Measurements from ENCODE around the gene PIAS1.

PIAS1 gene

DNA sequence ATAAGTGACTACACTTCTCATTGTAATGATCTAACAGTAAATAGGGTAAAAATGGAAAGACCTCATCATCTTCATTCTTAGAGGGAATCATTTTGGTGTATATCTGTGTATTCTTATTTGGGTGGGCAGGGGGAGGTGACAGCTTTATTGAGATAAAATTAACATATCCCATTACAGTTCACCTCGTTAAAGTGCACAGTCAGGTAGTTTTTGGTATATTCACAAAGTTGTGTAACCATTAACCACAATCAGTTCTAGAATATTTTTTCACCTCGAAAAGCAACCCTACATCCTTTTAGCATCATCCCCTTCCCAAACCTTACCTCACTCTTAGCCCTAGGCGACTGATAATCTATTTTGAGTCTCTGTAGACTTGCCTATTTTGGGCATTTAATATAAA is 8.1 kb downstream of the PIAS1 start:
- DNase-seq: no peak

DNA sequence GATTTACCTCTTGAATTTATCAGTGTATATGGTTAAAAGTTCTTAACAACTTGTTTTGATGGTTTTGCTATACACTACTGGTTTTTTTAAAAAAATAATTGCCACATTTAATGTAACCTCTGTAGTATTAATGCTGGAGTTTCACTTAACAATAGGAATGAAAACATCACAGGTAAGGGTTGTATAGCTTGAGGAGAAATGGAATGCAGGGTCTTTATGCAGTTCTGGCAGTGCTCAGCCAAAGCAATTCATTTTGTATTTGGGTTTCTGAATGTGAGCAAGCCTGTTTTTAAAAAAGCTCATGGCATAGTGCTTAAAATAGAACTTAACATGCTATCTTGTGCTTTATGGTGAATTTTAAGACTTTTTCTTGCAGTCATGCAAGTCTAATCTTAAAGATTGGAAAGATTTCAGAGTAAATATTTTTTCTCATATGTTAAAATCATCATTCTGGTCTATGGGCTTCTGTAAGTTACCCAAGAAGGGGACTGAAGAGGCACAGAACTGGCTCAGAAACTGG is 8.9 kb downstream of the PIAS1 start:
- no peak for DNase-seq

DNA sequence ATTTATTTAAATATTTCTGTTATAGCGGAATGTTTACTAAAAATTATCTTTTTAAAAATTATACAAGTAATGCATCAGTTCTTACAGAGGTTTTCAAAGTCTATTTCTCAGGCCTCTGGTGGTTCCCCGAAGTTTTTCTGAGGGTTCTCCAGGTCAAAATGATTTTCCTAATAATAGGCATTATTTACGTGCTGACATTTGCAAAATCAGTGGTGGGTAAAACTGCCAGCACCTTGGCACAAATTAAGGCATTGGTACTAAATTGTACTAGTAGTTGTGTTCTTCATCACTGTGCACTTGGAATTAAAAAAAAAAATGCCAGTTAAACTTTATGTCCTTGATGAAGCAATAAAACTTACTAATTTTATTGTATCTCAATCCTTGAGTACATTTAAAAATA is 9.5 kb downstream of the PIAS1 start:
- DNase-seq: no peak

DNA sequence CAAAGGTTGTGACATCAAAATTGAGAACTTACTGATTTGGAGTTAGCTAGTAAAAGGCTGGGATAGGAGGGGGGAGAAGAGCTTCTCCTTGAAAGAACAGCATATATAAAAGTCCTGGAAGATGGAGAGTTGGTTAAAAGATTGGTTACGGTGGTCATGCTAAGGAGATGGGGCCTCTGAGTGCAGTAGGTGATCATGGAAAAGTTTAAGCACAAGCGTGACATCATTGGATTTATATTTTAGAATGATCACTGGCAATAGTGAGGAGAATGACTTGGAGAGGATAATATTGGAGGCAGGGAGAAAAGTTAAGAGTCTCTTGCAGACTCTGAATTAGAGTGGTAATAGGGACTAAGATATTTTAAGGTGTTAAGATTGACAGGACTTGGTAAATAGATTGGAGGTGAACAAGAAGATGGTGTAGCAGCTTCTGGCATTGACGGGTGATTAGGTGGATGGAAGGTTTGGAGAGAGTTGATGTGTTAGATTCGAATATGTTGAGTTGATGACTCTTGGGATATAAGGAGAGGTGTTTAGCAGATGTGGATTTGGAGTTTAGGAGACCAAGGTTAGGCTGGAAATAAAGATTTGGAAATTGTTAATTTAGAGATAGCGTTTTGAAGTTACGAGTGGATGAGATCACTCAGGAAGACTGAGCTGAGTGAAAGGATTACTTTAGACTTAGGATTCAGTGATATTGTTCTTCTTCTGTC is 19.6 kb downstream of the PIAS1 start:
- no peak for DNase-seq

DNA sequence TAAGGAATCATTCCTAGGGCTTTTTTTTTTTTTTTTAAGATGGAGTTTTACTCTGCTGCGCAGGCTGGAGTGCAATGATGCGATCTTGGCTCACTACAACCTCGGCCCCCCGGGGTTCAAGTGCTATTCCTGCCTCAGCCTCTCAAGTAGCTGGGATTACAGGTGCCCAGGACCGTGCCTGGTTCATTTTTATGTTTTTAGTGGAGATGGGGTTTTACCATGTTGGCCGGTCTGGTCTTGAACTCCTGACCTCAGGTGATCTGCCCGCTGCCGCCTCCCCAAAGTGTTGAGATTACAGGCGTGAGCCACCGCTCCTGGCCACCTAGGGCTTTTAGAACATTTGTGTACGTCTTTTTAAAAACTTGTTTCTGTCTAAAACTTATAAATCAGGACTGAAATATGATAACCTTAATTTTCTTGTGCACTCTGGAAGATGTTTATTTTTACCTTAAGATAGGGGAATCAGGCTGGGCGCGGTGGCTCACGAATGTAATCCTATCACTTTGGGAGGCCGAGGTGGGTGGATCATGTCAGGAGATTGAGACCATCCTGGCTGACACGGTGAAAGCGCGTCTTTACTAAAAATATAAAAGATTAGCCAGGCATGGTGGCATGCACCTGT is 21.8 kb downstream of the PIAS1 start:
- DNase-seq: no peak

DNA sequence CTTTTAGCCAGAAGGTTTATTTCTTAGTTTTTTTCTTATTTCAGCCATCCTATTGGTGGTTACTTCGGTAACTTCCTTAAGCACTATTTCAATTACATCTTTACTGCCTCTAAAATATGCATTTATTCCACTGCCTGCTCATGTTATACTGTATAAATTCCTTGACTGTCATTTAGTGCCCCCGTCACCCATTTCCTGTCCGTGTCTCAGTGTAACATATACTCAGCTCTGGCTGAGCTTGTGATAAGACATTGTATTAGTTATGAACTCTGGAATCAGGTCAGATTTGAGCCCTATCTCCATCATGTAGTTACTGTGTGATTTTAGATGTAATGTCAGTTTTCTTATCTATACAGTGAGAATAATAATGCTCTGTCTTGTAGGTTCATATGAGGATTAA is 24.2 kb downstream of the PIAS1 start:
- no peak for DNase-seq

DNA sequence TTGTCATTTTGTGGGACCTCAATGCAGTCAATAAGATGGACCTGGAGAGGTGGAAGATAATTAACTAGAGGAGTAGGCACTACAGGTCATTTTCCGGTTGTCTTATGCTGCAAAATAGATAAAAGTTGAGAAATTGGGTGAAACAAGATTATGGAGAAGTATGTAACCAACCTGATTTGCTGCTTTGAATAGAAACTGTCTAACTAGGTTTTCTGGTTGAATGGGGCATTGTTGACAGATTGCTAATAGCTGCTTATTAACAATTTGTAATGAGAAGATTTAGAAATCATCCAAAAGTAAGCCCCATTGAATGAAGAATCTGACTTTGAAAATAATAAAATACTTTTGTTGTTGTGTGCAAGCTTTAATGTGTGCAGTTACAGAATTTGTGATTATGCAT is 26.2 kb downstream of the PIAS1 start:
- DNase-seq: no peak

DNA sequence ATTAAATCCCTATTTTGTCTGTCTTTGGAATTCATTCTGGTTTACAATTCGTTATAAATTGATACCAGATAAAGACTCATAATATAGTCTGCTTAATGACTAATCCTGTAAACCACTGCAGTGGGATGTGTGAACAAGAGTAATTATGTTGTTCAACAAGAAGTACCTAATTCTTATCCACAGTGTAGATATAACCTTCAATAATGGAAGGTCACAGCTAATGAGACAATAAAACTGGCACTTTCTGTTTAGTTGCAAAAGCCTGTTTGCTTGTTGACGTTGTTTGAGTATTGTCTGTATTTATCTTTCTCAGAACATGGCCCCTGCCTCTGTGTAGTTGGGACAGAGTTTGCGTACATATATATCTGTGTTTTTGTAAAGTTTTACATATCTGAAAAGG is 26.7 kb downstream of the PIAS1 start:
- DNase-seq: no peak

DNA sequence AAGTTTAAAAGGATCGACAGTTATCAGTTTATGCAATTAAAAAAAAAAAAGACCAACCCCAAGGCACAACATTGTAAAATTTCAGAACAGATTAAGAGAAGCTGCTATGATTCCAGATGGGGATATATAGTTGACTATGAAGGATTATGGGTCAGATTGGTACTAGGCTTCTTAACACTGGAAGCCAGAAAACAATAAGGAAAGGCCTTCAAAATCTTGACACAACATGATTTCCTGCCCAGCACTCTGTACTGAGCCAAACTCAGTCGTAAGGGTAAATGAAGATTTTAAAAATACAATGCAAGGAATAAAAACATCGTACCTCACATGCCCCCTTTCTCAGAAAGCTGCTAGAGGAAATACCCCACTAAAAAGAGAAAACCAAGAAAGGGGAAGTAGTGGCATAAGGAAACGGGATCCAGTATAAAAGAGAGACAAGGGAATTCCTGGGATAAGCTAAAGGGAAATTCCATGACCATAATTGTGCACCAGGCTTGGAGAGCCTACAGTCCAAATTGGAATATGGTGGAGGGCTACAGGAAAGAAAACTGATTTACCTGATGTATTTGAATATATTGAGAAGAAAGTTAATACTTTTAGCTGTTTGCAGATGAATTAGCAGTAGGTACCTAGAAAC is 27.9 kb downstream of the PIAS1 start:
- DNase-seq: no peak

DNA sequence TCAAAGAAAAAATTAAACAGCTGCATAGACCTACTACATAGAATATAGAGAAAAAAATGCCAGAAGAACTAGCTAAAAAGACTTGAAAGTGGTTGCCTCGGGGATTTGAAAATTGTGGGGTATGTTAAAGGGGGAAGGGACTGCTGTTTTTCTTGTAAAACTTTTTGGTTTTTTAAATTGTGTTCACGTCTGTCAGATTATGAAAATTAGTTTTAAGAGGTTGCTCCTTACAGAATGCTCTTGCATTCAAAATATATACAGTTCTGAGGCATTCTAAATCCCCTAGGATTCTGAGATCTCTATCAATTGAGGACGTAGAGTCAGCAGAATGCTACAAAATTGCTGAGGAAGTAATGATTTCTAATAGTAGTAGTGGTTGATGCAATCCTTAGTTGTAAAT is 28.6 kb downstream of the PIAS1 start:
- no peak for DNase-seq

DNA sequence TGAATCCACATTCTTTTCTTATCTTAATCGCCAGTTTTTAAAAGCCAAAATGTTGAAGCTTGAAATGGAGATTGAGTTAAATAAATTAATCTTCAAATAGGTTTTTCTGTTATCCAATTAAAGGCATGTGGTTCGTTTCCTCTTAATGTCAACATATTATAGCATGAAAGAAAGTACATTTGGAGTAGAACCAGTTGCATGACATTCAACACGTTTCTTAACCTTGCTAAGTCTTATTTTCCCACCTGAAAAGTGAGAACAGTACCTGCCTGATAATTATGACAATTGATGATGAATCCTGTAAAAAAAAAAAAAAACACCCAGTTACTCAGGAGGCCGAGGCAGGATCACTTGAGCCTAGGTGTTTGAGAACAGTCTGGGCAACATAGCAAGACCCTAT is 29.3 kb downstream of the PIAS1 start:
- no peak for DNase-seq

DNA sequence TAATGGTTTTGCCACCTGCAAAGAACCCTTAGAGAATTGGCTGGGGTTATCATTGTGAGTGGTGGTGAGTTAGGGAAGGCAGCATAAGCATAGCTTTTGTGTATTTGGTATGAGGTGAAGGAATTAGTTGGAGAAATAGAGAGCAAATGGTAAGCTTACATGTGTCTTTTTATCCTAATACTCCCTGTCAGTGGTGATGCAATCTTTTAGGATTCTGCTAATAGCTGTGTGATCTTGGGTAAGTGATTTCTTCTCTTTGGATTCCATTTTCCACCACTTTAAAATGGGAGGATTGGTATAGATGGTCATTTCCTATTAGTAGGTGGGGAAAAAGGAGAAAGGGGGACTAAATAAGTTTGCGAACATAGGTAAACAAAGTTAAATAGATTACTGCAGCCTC is 30.9 kb downstream of the PIAS1 start:
- DNase-seq: no peak

DNA sequence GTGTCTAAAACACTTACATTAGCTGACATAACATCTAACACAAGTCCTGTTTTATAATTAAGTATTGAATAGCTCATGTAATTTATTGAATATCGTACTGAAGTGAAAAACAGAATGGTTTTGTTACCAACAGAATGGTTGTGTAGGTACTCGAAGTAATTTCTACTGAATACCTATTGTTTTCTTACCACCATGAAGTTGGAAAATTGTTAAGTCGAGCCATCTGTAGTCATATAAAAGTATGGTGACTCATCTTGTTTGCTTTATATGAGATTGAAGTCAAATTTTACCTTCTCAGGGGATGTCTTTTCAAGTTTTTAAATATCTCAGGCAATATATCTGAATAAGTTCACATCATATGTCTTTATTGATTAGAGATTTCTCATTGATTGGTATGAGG is 37.6 kb downstream of the PIAS1 start:
- no peak for DNase-seq

DNA sequence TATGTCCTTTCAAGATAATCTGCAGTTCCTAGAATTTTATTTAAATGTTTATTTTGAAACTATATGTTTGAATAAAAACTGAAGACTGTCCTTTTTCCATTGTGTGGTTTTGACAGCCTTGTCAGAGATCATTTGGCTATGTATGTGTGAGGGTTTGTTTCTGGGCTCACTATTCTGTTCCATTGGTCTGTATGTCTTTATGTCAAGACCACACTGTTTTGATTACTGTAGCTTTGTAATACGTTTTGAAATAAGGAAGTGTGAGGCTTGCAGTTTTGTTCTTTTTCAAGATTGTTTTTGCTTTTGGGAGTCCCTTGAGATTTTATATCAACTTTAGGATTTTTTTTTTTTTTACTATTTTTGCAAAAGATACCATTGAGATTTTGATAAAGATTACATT is 42.0 kb downstream of the PIAS1 start:
- DNase-seq: no peak

DNA sequence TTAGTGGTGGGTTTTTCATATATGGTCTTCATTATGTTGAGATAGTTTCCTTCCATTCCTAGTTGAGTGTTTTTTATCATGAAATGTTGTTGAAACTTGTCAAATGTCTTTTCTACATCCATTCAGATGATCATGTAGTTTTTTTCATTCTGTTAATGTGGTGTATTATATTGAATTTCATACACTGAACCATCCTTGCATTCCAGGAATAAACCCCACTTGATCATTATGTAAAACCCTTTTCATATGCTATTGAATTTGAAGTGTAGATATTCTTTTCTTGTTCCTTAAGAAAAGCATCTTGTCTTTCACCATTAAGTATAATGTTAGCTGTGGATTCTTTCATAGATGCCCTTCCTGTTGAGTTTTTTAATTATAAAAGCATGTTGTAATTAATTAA is 42.9 kb downstream of the PIAS1 start:
- DNase-seq: no peak

DNA sequence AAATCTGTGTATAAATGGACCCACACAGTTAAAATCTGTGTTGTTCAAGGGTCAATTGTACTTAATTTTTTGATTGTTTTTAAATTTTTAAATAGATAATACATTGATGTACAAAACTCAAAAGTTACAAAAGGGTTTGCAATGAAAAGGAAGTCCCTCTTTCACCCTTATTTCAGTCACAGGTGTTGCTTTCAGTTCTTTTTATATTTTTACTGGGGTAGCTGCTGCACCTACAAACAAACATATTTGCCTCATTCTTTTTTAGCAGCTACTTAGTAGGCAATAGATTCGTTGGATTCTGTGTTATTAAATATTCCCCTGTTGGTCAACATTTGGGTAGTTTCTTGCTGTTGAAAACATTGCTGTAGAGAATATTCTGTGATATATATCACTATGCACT is 44.4 kb downstream of the PIAS1 start:
- DNase-seq: no peak

DNA sequence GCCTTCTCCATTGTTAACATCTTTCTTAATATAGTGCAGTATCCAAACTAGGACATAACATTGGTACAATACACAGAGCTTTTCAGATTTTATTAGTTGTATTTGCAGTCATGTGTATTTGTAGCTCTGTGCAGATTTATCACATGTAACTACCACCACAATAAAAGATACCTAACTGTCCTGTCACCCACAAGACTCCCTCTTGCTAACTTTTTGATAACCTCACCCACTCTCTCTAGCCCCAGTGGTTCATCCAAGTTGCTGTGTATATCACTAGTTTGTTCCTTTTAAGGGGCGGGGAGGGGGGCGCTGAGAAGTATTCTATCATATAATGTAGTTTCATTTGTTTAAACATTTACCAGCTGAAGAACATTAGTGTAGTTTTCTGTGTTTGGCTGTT is 46.1 kb downstream of the PIAS1 start:
- DNase-seq: no peak

DNA sequence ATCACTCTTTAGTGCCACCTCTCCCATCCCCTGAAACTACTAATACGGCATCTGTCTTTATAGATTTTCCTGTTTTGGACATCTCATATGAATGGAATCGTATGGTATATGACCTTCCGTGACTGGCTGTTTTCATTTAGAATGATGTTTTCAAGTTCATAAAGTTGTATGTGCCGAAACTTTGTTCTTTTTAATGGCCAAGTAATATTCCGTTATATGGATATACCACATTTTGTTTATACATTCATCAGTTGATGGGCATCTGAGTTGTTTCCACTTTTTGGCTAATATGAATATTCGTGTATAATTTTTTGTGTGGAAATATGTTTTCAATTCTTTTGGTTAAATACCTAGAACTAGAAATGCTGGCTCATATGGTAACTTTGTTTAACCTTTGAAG is 49.5 kb downstream of the PIAS1 start:
- no peak for DNase-seq

DNA sequence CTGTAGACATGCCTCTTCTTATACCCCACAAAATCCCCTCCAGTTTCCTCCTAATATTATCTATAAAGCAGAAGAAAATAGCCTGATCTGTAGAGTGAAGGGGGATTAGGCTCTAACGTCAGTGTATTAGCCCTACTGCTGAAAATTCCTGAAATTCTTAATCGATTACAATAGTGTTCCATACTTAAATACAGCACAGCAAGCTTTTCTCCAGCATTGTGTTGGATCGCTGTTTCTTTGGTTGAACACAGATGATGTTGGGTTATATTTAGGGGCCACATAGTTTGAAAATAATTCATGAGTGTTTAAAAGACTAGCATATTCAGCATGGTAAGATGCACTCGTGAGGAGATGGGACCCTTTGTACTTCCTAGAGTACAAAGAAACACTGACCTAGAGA is 52.5 kb downstream of the PIAS1 start:
- DNase-seq: no peak

DNA sequence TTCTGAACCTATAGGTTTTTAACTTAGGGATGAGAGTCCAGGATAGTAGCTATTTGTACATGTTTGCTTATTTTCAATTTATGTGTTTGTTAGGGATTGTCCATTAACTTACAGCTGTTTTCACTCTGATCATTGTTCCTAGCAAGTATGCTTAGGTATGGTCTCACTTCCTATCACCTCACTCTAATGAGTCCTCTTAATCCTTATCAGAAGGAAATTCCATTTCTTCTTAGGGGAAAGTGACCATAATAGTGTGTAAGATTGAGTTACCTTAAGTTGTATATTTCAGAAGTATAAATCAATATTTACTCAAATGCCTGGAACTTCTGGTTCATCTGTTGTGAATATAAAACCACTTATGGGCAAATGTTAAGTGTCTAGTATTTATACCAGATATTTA is 53.0 kb downstream of the PIAS1 start:
- DNase-seq: no peak

DNA sequence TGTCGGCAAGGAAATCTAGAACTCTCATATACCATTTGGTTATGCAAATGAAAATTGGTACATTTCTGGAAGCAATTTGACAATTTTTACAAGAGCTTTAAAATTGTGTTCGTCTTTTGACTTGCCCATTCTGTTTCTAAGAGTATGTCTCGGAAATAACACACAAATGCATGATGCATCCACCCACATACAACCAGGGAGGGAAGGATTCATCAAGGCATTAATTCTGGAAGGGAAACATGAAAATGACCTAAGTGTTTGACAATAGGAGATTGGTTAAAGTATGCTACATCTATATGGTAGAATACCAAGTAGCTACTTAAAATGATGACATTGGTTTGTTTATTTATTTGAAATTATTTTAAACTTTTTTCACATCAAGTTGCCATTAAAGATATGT is 58.6 kb downstream of the PIAS1 start:
- no peak for DNase-seq

DNA sequence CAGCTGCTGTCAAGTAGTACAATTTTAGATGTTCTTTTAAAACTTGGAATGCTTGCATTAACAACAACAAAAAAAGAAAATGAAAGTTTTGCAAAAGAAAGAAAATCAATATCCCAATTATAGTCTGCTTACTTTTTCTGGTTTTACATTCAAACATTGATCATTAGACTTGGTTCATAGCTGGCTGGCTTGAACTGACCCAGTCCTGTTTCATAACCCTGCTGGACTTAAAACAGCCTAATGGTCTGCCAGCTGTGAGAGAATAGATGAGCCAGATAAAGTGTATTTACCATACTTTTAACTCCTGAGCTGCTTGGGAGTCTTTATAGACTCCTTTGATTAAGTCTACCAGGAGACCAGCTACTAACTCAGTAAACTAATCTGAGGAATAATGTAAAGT is 59.2 kb downstream of the PIAS1 start:
- no peak for DNase-seq

DNA sequence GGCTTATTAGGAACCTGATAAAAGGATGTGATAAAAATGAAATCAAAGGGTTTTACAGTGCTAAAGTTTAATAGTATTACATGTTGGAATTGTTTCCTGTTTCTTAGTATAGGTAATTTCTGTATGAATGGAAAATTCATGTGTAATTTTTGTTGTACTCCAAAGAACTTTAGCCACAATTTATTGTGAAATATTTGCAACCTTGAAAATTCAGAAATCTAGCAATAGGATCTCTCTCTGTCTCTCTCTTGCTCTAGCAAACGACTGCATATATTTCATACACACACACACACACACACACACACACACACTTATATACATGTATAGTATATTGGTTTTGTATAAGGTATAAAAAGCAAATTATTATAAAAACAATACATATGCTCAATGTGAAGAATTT is 59.6 kb downstream of the PIAS1 start:
- DNase-seq: no peak
